Measurements from ENCODE around the gene CMTM7. TPM values are rescaled to one million over a fixed set of nuclear protein-coding genes. Genes with fewer than 3 reads are reported as not detected.

CMTM7 gene
- polyA plus RNA-seq, 3 donors: 100 to 148 (median 146) TPM

GRCh38 chr3:32495085-32495484 lies 103.4 kb downstream of the CMTM7 start:
- H3K4me2 ChIP-seq (replicated peaks; ENCODE audit: extremely low read depth, low read length, poor library complexity, severe bottlenecking): no peak overlapping the region
- Mint-ChIP-seq H3K36me3 (peaks cover 16 to 31% of the 10 kb centered on the region in 2 donors), H3K9me3 (no peaks in the 10 kb centered on the region), H3K4me1 (peaks cover 42% of the 10 kb centered on the region), H3K4me3 (no peak overlapping the region), H3K27me3 (ENCODE audit: low read depth in 3 of 3) (no peaks in the 10 kb centered on the region), H3K27ac (no peak overlapping the region)
- peaks cover 92% of the 10 kb centered on the region for H4K20me1 ChIP-seq (ENCODE audit: insufficient read depth, low read length)
- peaks cover 29 to 54% of the 10 kb centered on the region in 2 donors for H3K4me1 ChIP-seq (ENCODE audit: control insufficient read depth in 1 of 2, insufficient read depth in 2 of 2, low read length in 2 of 2)
- H3K79me2 ChIP-seq (ENCODE audit: insufficient read depth, low read length): peaks cover 100% of the 10 kb centered on the region
- DNase-seq: no peak
- peaks cover 13 to 46% of the 10 kb centered on the region in 2 donors for H3K36me3 ChIP-seq (replicated peaks in 1 of 2; ENCODE audit: control insufficient read depth in 1 of 2, insufficient read depth in 2 of 2, low read length in 2 of 2)
- intact Hi-C loops (cut with micrococcal nuclease): no loop called here
- no peak overlapping the region for H2AFZ ChIP-seq (ENCODE audit: insufficient read depth, low read depth, low read length, poor library complexity, severe bottlenecking)
- no peak for TF ChIP-seq CTCF (IDR thresholded peaks at IDR 0.05)
- no peak overlapping the region for H3K4me3 ChIP-seq (replicated peaks in 1 of 3; ENCODE audit: low read depth in 2 of 3, low read length in 3 of 3)
- no peaks in the 10 kb centered on the region for H3K27me3 ChIP-seq (ENCODE audit: control insufficient read depth in 2 of 2, insufficient read depth in 2 of 2, low read length in 2 of 2)
- no peaks in the 10 kb centered on the region for H3K9me3 ChIP-seq (replicated peaks in 1 of 2; ENCODE audit: control insufficient read depth in 1 of 2, insufficient read depth in 1 of 2, low read length in 2 of 2)
- H3K27ac ChIP-seq (ENCODE audit: low read depth in 1 of 2, low read length in 2 of 2): peak overlapping the region in 1 of 2 donors; percentile 37
- H3K9ac ChIP-seq (ENCODE audit: insufficient read depth, low read length, poor library complexity, severe bottlenecking): no peak overlapping the region

GRCh38 chr3:32495609-32496008 lies 104.0 kb downstream of the CMTM7 start:
- peaks cover 31 to 59% of the 10 kb centered on the region in 2 donors for H3K4me1 ChIP-seq (ENCODE audit: control insufficient read depth in 1 of 2, insufficient read depth in 2 of 2, low read length in 2 of 2)
- Mint-ChIP-seq H3K36me3 (peaks cover 14 to 34% of the 10 kb centered on the region in 2 donors), H3K27me3 (ENCODE audit: low read depth in 3 of 3) (no peaks in the 10 kb centered on the region), H3K9me3 (no peaks in the 10 kb centered on the region), H3K27ac (peak overlapping the region in 1 of 7 donors; percentile 26), H3K4me1 (peaks cover 47% of the 10 kb centered on the region), H3K4me3 (no peak overlapping the region)
- intact Hi-C loops (cut with micrococcal nuclease): no loop called here
- peak overlapping the region in 1 of 2 donors; percentile 37 for H3K27ac ChIP-seq (ENCODE audit: low read depth in 1 of 2, low read length in 2 of 2)
- peaks cover 13 to 46% of the 10 kb centered on the region in 2 donors for H3K36me3 ChIP-seq (replicated peaks in 1 of 2; ENCODE audit: control insufficient read depth in 1 of 2, insufficient read depth in 2 of 2, low read length in 2 of 2)
- no peak for TF ChIP-seq CTCF (IDR thresholded peaks at IDR 0.05)
- H3K9ac ChIP-seq (ENCODE audit: insufficient read depth, low read length, poor library complexity, severe bottlenecking): no peak overlapping the region
- no peaks in the 10 kb centered on the region for H3K9me3 ChIP-seq (replicated peaks in 1 of 2; ENCODE audit: control insufficient read depth in 1 of 2, insufficient read depth in 1 of 2, low read length in 2 of 2)
- WGBS (ENCODE audit: insufficient coverage): 100% methylated on average over 1 of the region's 2 CpGs
- H3K4me3 ChIP-seq (replicated peaks in 1 of 3; ENCODE audit: low read depth in 2 of 3, low read length in 3 of 3): no peak overlapping the region
- H4K20me1 ChIP-seq (ENCODE audit: insufficient read depth, low read length): peaks cover 92% of the 10 kb centered on the region
- no peaks in the 10 kb centered on the region for H3K27me3 ChIP-seq (ENCODE audit: control insufficient read depth in 2 of 2, insufficient read depth in 2 of 2, low read length in 2 of 2)
- no peak overlapping the region for H3K4me2 ChIP-seq (replicated peaks; ENCODE audit: extremely low read depth, low read length, poor library complexity, severe bottlenecking)
- peaks cover 100% of the 10 kb centered on the region for H3K79me2 ChIP-seq (ENCODE audit: insufficient read depth, low read length)
- no peak for DNase-seq
- no peak overlapping the region for H2AFZ ChIP-seq (ENCODE audit: insufficient read depth, low read depth, low read length, poor library complexity, severe bottlenecking)
